Natural killer cell (primary cell): Measurements from ENCODE around the gene TEX264. TPM values are rescaled to one million over a fixed set of nuclear protein-coding genes. Genes with fewer than 3 reads are reported as not detected.

Experiments used
- ATAC-seq, 3 donors: fragments of 150-1000 bp in 2 of 3; fragments of 200-7000 bp in 1 of 3; cut with Tn5 transposase; 1 replicate in 1 of 3; 2 replicates in 2 of 3; pipeline ENCODE4 v1.10.0; 2021; ENCODE audit warnings: mild to moderate bottlenecking in 2 of 3, moderate library complexity in 2 of 3
- DNase-seq, 2 donors: peaks; one replicate each; pipeline versions ENCODE4 v3.0.0 to v3.0.0-alpha.2; 2013 to 2021; ENCODE audit warnings: mixed read lengths in 1 of 2
- H3K27ac ChIP-seq: one replicate; pipeline ENCODE4 v1.5.1; 2013; ENCODE audit warnings: mild to moderate bottlenecking, low read length
- H3K27me3 ChIP-seq: one replicate; pipeline ENCODE4 v1.6.1; 2013; ENCODE audit warnings: low read length; ENCODE audit not compliant: control insufficient read depth, insufficient read depth
- H3K36me3 ChIP-seq: one replicate; pipeline ENCODE4 v1.6.1; 2013; ENCODE audit warnings: low read length; ENCODE audit not compliant: control insufficient read depth, insufficient read depth
- H3K4me1 ChIP-seq: one replicate; pipeline ENCODE4 v1.6.1; 2013; ENCODE audit warnings: low read length; ENCODE audit not compliant: control insufficient read depth, insufficient read depth
- H3K4me3 ChIP-seq: one replicate; pipeline ENCODE4 v1.5.1; 2013; ENCODE audit warnings: low read length
- H3K9me3 ChIP-seq: one replicate; pipeline ENCODE4 v1.6.1; 2013; ENCODE audit warnings: low read length; ENCODE audit not compliant: control insufficient read depth, insufficient read depth
- H3K27ac Mint-ChIP-seq, 2 donors: one replicate each; pipeline ENCODE4 v1.8.0; 2022; ENCODE audit warnings: mild to moderate bottlenecking in 2 of 2, mixed read lengths in 2 of 2, moderate library complexity in 1 of 2
- H3K27me3 Mint-ChIP-seq, 2 donors: one replicate each; pipeline ENCODE4 v1.8.0; 2022; ENCODE audit warnings: low read depth in 2 of 2, mixed read lengths in 2 of 2
- H3K36me3 Mint-ChIP-seq: one replicate; pipeline ENCODE4 v1.8.0; 2022; ENCODE audit warnings: mixed read lengths
- H3K4me1 Mint-ChIP-seq, 2 donors: one replicate each; pipeline ENCODE4 v1.8.0; 2022; ENCODE audit warnings: mixed read lengths in 2 of 2
- H3K4me3 Mint-ChIP-seq: one replicate; pipeline ENCODE4 v1.8.0; 2022; ENCODE audit warnings: mild to moderate bottlenecking, moderate library complexity, mixed read lengths
- H3K9me3 Mint-ChIP-seq, 2 donors: one replicate each; pipeline ENCODE4 v1.8.0; 2022; ENCODE audit warnings: mixed read lengths in 2 of 2
- WGBS: methylation state at CpG from one replicate; pipeline ENCODE4 v1.1.7; 2013; ENCODE audit warnings: missing lambda C conversion rate; ENCODE audit not compliant: insufficient coverage; 5-methylcytosine and 5-hydroxymethylcytosine counted together
- intact Hi-C: fragments of 100-400 bp; cut with micrococcal nuclease; formaldehyde crosslinking; loops from one replicate; pipeline ENCODE4 v1.14.2; 2022
- total RNA-seq, 4 donors: library from RNA; stranded (reverse); fragments of 120-200 nt in 1 of 4; gene quantifications; one replicate each; pipeline versions ENCODE4 v1.2.3 to v1.2.4, GENCODE V29; 2013 to 2022
- TF ChIP-seq, protein P1 (sequence below): fragments of 200-600 bp; IDR thresholded peaks from one replicate; pipeline ENCODE4 v1.8.0; 2022; ENCODE audit warnings: antibody characterized with exemption

TEX264 gene
- total RNA-seq, 3 donors from 2014 or later (not counting 1 experiment from before 2014, with no cell fraction given), result 41.1 to 46.8 (median 45.4) TPM

DNA sequence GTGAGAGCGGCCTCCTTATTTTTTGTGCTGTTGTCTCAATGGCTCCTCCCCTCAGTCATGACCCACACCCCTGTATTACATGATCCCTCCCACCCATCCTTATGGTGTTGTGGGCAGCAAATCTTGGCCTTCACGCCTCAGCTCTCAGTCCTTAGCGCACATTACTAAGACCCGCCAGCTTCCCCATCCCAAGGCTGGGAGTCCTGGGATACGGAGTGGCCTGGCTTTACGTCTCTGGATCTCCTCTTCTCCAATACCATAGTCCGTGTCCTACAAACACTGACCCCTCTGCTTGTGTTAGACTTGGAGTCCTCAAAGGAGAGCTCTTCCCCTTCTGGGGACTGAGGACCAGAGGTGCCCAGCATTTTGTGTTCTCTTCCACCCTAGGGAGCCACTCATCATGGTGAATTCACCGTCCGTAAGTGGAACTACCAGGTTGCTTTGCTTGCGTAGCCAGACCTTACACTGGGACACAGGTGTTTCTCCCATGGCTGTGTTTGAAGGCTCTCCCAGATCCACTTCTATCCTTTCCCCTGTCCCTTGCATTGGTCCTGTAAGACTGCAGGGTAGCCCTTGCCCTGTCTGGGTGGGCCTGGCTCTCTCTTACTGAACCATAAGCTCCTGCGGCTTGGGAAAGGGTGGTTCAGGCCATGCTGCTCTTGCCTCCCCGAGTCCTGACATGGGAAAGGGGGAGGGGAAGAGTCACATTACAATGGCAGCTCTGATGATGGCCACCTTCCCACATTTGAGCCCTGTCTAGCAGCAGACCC lies 49.4 kb downstream of the TEX264 start:
- Histone ChIP-seq H3K9me3 (no peaks in the 10 kb centered on the region), H3K4me3 (no peak overlapping the region), H3K4me1 (peaks cover 16% of the 10 kb centered on the region), H3K27me3 (no peaks in the 10 kb centered on the region), H3K36me3 (no peaks in the 10 kb centered on the region), H3K27ac (no peak overlapping the region)
- no peak for DNase-seq
- Mint-ChIP-seq H3K36me3 (no peaks in the 10 kb centered on the region), H3K27ac (peak overlapping the region in 1 of 2 donors; percentile 40), H3K9me3 (no peaks in the 10 kb centered on the region), H3K4me3 (no peak overlapping the region), H3K27me3 (no peaks in the 10 kb centered on the region), H3K4me1 (peaks cover 13 to 24% of the 10 kb centered on the region in 2 donors)
- WGBS, result 98% methylated on average over 12 of the region's 12 CpGs
- TF ChIP-seq, protein P1, sequence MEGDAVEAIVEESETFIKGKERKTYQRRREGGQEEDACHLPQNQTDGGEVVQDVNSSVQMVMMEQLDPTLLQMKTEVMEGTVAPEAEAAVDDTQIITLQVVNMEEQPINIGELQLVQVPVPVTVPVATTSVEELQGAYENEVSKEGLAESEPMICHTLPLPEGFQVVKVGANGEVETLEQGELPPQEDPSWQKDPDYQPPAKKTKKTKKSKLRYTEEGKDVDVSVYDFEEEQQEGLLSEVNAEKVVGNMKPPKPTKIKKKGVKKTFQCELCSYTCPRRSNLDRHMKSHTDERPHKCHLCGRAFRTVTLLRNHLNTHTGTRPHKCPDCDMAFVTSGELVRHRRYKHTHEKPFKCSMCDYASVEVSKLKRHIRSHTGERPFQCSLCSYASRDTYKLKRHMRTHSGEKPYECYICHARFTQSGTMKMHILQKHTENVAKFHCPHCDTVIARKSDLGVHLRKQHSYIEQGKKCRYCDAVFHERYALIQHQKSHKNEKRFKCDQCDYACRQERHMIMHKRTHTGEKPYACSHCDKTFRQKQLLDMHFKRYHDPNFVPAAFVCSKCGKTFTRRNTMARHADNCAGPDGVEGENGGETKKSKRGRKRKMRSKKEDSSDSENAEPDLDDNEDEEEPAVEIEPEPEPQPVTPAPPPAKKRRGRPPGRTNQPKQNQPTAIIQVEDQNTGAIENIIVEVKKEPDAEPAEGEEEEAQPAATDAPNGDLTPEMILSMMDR, result no peak
- ATAC-seq, result no peak
- intact Hi-C loops, result no loop called here

DNA sequence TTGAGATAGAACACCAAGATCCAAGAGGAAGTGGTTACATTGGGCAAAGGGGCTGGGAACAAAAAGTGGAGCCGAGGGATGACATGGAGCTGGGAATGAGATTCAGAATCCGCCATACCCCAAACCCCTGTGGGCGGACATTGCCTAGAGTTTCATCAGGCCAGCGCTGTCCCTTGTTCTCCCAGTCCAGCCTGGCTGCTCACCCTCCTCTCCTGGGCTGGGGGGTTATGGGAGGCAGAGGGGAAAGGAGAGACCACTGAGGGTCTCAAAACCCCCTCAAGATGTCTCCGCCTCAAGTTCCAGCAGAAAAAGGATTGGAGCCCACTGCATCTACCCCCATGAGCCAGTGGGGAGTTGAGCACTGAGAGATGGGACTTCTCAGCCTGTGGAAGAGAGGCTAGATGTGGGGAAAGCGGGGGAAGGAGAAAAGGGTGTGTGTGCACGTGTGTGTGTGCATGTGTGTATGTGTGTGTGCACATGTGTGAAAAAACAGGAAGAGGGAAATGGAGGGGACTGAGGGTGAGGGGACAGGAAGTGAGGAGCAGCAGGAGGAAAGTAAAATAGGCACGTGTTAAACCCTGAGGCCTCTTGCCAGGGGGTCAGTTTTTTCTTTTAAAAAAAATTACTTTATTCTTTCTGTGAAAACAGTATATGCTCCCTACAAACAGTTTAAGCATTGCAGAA lies 50.2 kb downstream of the TEX264 start:
- Mint-ChIP-seq H3K27me3 (no peaks in the 10 kb centered on the region), H3K9me3 (no peaks in the 10 kb centered on the region), H3K27ac (peak overlapping the region in 1 of 2 donors; percentile 40), H3K4me3 (no peak overlapping the region), H3K4me1 (peaks cover 13 to 24% of the 10 kb centered on the region in 2 donors), H3K36me3 (no peaks in the 10 kb centered on the region)
- H3K4me1 ChIP-seq, result peaks cover 16% of the 10 kb centered on the region
- WGBS, result 84% methylated on average over 7 of the region's 8 CpGs
- TF ChIP-seq, protein P1, result no peak
- no peak overlapping the region for H3K4me3 ChIP-seq
- H3K9me3 ChIP-seq, result no peaks in the 10 kb centered on the region
- intact Hi-C loops, result no loop called here
- DNase-seq (peak in 1 of 2 donors; percentile 17), ATAC-seq (no peak)
- H3K27ac ChIP-seq, result no peak overlapping the region
- H3K36me3 ChIP-seq, result no peaks in the 10 kb centered on the region
- no peaks in the 10 kb centered on the region for H3K27me3 ChIP-seq

DNA sequence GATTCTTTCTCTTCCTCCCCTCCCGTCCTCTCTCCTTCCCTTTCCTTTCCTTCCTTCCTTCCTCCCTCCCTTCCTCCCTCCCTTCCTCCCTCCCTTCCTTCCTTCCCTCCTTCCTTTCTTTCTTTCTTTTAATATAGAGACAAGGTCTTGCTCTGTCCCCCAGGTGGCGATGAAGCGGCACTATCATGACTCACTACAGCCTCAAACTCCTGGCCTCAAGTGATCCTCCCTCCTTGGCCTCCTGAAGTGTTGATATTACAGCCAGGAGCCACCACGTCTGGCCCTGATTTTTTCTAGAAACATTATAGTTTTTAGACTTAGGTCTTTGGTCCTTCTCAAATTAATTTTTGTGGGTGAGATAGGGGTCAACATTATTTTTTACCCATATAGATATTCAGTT lies 51.3 kb downstream of the TEX264 start:
- Histone ChIP-seq H3K9me3 (no peaks in the 10 kb centered on the region), H3K27me3 (no peaks in the 10 kb centered on the region), H3K27ac (no peak overlapping the region), H3K4me3 (no peak overlapping the region), H3K36me3 (no peaks in the 10 kb centered on the region), H3K4me1 (peaks cover 16% of the 10 kb centered on the region)
- 91% methylated on average over 4 of the region's 4 CpGs for WGBS
- Mint-ChIP-seq H3K36me3 (no peaks in the 10 kb centered on the region), H3K27ac (no peak overlapping the region), H3K4me3 (no peak overlapping the region), H3K4me1 (peaks cover 13 to 24% of the 10 kb centered on the region in 2 donors), H3K9me3 (no peaks in the 10 kb centered on the region), H3K27me3 (no peaks in the 10 kb centered on the region)
- intact Hi-C loops, result no loop called here
- no peak for ATAC-seq
- TF ChIP-seq, protein P1, result no peak
- DNase-seq, result no peak
